GM19468 (cell line): ENCODE data around the gene GATA1.

Experiments used
- ATAC-seq: cut with Tn5 transposase; IDR thresholded peaks from one replicate; pipeline ENCODE4 v1.9.1; 2021; ENCODE audit warnings: mild to moderate bottlenecking, moderate library complexity, moderate number of reproducible peaks; ENCODE audit not compliant: unreplicated experiment; ENCODE audit errors: extremely low read depth

The GATA1 gene

GRCh38 chrX:48782795-48783194, 3.6 kb upstream of the GATA1 start:
- ATAC-seq = no peak

DNA sequence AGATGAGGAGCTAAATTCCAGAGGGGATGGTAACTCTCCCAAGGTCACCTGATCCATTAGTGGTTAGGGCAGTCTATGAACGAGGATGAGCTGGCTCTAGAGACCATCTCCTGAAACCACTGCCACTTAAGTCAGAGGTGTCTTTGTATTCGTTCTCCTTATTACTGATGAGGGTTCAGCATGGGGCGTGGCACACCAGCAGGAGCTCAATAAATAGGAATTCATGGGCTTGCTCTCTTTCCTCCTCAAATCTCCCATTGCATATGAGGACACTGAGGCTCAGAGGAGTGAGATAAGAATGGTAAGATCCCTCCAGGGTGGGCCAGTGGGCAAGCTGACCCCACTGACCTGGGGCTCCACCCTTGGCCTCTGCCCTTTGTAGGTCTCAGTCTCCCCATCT, 1.7 kb upstream of the GATA1 start:
- no peak for ATAC-seq

GRCh38 chrX:48785186-48785539, 1.2 kb upstream of the GATA1 start:
- no peak for ATAC-seq

GRCh38 chrX:48785540-48786214, 713 bp upstream of the GATA1 start:
- no peak for ATAC-seq

DNA sequence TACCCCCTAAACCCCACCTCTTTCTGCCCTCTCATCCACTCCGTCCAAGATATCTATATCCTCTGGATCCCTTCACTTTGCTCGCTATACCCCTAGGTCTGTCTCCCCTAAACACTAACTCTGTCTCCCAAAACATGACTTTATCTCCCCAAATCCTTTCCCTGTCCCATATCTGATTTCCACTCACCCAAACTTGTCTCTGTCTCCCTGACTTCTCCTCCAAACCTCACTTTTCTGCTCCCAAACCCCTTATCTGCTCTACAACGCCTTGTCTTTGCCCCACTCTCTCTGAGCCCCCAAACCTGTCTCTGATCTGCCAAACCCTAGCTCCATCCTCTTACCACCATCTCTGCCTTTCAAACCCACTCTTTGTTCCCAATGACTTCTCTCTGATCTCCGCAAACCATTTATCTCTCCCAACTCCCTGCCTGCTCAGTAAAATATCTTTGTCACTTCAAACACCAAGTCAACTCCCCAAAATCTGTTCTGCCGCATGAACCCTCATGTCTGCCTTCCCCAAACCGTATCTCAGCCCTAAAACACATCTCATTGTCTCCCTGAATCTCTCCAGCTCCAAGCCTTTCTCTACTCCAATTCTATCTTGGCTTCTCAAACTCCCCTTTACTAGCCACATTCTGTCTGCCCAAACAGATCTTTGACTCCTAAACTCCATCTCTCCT, 575 bp downstream of the GATA1 start:
- ATAC-seq = no peak

- no peak for ATAC-seq
Observed at GRCh38 chrX:48787505-48788443, 1.4 kb downstream of the GATA1 start.

GRCh38 chrX:48789366-48790220, 3.2 kb downstream of the GATA1 start:
- no peak for ATAC-seq

- no peak for ATAC-seq
Observed at GRCh38 chrX:48790477-48790876, 4.1 kb downstream of the GATA1 start.

GRCh38 chrX:48791063-48791820, 4.9 kb downstream of the GATA1 start:
- ATAC-seq = no peak

DNA sequence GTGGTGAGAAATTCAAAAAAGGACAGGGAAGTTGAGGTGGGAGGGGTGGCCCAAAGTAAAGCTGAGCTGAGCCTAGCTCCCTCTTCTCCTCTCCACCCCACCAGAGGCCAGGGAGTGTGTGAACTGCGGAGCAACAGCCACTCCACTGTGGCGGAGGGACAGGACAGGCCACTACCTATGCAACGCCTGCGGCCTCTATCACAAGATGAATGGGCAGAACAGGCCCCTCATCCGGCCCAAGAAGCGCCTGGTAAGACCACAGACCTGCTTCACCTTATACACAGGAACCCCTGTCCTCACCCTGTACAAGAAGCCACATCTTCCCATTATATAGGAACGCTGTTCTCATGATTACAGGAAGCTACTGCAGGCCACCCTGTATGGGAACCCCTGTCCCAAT, 5.8 kb downstream of the GATA1 start:
- no peak for ATAC-seq

DNA sequence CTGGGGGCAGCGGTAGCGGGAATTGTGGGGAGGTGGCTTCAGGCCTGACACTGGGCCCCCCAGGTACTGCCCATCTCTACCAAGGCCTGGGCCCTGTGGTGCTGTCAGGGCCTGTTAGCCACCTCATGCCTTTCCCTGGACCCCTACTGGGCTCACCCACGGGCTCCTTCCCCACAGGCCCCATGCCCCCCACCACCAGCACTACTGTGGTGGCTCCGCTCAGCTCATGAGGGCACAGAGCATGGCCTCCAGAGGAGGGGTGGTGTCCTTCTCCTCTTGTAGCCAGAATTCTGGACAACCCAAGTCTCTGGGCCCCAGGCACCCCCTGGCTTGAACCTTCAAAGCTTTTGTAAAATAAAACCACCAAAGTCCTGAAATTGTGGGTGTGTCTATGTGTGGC, 7.5 kb downstream of the GATA1 start:
- no peak for ATAC-seq

GRCh38 chrX:48794340-48794910, 8.0 kb downstream of the GATA1 start:
- ATAC-seq = no peak

GRCh38 chrX:48794911-48795515, 8.6 kb downstream of the GATA1 start:
- no peak for ATAC-seq

- ATAC-seq = no peak
Observed at GRCh38 chrX:48798318-48798717, 11.9 kb downstream of the GATA1 start.

DNA sequence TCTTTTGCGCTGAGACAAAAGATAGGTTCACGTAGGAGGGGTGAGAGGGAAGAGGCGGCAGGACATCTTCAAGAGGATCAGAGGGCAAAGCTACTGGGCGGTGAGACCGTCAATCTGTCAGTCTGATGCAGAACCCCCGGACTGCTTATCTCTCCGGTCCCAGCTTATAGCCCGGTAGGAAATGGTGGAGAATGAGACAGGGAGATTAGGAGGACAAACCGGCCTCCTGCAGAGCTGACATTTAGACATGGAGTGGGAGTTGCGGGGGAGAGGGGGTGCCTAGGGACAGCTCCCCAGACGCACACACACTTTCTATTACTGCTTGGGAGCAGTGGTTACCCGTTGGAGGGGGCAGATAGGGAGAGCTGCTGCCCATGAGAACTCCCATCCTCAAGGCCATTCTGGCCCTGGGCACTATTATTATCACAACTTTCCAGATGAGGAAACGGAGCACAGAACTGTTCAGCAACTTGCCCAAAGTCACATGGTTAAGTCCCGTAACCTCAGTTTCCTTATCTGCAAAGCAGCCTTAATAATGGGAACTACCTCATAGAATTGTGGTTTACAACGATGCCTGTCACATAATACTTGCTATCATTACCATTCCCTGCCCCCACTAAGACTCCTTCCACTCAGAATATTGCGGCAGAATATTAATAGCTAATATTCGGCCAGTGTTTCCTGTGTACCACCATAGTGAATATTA, 14.3 kb downstream of the GATA1 start:
- ATAC-seq = no peak

DNA sequence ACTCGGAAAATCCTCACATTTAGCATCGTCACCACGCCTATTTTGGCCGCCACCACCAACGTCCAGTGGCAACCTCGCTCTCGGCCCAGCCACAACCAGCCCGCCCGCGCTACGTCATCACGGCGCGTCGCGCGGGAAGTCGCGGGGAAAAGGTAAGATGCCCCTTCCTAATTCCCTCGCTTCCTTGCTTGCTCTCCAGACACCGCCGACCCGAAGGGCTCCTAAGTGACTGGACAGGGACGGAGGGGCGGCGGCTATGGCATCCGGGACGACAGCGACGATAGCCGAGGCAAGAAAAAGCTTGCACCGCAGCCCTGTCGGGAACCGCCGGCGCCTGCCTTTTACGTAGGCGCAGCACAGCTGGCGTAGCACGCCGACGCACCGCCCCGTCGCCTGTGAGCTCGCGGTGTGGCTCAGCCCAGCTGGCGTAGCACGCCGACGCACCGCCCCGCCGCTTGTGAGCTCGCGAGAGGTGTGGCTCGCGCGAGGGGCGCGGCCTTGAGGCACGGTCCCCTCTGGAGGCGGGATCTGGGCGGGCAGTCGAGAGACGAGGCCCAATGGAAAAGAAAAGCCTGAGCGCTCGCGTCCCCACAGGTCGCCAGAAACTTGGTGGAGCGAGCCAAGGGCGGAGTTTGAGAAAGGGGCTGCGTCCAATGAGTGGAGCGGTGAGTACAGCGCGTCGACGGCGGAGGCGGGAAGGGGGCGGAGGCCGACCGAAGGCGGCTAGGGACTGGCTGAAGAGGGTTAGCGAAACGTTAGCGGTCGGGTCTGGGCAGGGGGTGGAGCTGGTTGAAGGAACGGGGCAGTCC, 15.1 kb downstream of the GATA1 start, which contains the start of gene HDAC6:
TSS of gene HDAC6 (plus strand) at position 788 of the 809 bp plus-strand sequence. CDS start 626 bp downstream, outside the sequence.
- ATAC-seq = peak; percentile 70
